Measurements from ENCODE around the gene ADGRV1. TPM values are rescaled to one million over a fixed set of nuclear protein-coding genes. Genes with fewer than 3 reads are reported as not detected.

The ADGRV1 gene
- total RNA-seq, 2 donors from 2014 or later, result 1.4 TPM; not detected in 1

DNA sequence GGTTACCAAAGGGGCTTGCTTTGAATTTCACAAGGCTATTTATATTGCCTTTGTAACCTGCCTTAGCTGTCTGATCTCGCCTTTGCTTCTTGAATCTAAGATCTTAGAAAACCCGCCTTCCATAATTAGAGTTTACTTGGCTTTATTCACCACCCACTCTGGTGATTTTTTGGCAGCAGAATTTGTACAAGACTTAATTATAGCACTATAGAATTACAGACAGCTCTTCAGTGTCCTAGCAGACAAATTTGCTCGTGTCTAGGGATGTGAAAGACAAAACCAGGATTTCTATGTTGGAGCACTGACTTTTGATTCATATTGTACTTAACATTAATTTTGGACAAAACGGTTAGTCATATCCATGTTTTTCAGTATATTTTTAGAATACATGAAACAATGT is 306.6 kb downstream of the ADGRV1 start:
- DNase-seq (ENCODE audit: low spot score) (no peak), ATAC-seq (ENCODE audit: insufficient number of reproducible peaks, low FRiP score, low read depth) (no peak)
- TF ChIP-seq, protein P1, sequence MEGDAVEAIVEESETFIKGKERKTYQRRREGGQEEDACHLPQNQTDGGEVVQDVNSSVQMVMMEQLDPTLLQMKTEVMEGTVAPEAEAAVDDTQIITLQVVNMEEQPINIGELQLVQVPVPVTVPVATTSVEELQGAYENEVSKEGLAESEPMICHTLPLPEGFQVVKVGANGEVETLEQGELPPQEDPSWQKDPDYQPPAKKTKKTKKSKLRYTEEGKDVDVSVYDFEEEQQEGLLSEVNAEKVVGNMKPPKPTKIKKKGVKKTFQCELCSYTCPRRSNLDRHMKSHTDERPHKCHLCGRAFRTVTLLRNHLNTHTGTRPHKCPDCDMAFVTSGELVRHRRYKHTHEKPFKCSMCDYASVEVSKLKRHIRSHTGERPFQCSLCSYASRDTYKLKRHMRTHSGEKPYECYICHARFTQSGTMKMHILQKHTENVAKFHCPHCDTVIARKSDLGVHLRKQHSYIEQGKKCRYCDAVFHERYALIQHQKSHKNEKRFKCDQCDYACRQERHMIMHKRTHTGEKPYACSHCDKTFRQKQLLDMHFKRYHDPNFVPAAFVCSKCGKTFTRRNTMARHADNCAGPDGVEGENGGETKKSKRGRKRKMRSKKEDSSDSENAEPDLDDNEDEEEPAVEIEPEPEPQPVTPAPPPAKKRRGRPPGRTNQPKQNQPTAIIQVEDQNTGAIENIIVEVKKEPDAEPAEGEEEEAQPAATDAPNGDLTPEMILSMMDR (IDR thresholded peaks at IDR 0.05), result no peak
- peaks cover 5 to 6% of the 10 kb centered on the region in 2 donors for H3K4me1 ChIP-seq (ENCODE audit: control insufficient read depth in 1 of 2, low read depth in 2 of 2)
- no peak overlapping the region for H3K4me3 ChIP-seq
- no peaks in the 10 kb centered on the region for H3K9me3 ChIP-seq
- H3K27ac ChIP-seq, result no peak overlapping the region
- H3K27me3 ChIP-seq (replicated peaks; ENCODE audit: insufficient read depth), result no peaks in the 10 kb centered on the region
- no peaks in the 10 kb centered on the region for H3K36me3 ChIP-seq

DNA sequence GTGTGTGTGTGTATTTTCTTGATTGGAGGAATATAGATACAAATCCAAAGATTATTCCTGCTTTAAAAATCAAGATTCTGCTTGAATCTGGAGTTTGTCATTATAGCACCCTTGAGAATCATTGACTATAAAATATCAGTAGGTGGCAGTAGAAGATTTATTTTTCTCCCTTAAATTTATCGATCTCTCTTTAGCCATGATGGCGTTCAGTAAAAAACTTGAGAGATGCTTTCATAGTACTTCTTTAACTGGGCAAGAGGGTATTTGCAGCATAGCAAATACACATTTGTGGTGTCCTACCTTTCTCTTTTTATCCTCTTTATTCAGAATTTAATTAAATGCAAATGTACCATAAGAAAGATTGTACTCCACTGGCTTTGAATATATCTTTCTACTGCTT is 307.7 kb downstream of the ADGRV1 start:
- TF ChIP-seq, protein P1 (IDR thresholded peaks at IDR 0.05), result peak; percentile 49
- Histone ChIP-seq H3K36me3 (no peaks in the 10 kb centered on the region), H3K4me1 (ENCODE audit: control insufficient read depth in 1 of 2, low read depth in 2 of 2) (peaks cover 5 to 6% of the 10 kb centered on the region in 2 donors), H3K4me3 (peak overlapping the region; percentile 47), H3K9me3 (no peaks in the 10 kb centered on the region), H3K27me3 (replicated peaks; ENCODE audit: insufficient read depth) (no peaks in the 10 kb centered on the region), H3K27ac (no peak overlapping the region)
- DNase-seq (ENCODE audit: low spot score), result no peak
- no peak for ATAC-seq (ENCODE audit: insufficient number of reproducible peaks, low FRiP score, low read depth)

DNA sequence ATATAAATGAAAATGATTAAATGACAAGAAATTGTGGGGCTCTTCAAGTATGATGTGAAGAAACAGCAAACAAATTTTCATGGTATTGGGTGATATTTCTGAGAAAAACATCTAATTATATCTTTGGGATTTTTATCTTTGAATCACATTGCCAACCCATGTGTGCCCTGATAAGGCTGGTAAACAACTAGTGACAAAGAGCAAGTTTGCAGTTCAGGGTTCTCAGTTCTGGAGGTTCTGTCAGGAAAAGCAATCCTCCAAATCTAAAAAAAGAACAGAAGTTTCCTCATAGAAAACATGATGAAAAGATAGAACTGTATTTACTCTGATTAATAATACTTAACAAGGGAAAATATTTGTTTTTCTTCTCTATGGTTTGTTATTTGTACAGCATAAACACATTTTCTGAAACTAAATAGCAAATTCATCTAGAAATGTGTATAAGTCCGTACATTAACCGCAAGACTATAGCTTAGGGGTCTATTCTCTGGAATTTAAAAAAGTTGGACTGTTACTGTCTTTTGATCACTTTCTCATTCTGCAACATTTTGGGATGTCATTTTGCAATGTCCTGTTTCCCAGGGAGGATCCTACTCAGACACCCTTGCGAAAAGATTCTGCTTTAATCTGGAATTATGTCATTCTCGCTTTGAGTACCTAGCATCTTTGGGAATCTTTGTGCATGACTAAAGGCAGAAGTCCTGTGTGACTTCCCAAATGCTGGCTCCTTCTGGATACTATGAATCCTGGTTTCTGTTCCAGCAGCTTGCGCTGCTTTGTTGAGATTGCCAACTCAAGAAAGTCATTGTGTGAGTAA is 308.5 kb downstream of the ADGRV1 start:
- Histone ChIP-seq H3K4me3 (no peak overlapping the region), H3K9me3 (no peaks in the 10 kb centered on the region), H3K4me1 (ENCODE audit: control insufficient read depth in 1 of 2, low read depth in 2 of 2) (peaks cover 5 to 14% of the 10 kb centered on the region in 2 donors), H3K27me3 (replicated peaks; ENCODE audit: insufficient read depth) (no peaks in the 10 kb centered on the region), H3K27ac (no peak overlapping the region), H3K36me3 (no peaks in the 10 kb centered on the region)
- TF ChIP-seq, protein P1 (IDR thresholded peaks at IDR 0.05), result no peak
- DNase-seq (ENCODE audit: low spot score), result no peak
- ATAC-seq (ENCODE audit: insufficient number of reproducible peaks, low FRiP score, low read depth), result no peak

DNA sequence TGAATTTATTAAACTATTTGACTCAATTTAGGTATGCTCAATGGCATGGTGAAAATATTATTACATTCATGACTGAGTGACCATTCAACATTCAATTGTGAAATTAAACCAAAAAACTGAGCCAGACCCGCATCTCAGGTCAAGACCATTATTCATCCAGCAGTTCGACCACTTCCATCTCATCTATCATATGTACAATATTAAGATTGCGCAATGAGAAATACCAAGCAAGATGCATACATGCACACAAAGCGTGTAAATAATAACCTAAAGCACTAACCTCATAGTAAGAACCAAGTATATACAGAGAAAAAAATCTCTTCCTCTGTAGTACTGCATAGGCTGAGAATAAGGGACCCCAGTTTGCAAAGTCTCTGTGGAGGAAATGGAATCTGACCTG is 310.2 kb downstream of the ADGRV1 start:
- Histone ChIP-seq H3K4me1 (ENCODE audit: control insufficient read depth in 1 of 2, low read depth in 2 of 2) (peaks cover 11 to 29% of the 10 kb centered on the region in 2 donors), H3K4me3 (no peak overlapping the region), H3K36me3 (no peaks in the 10 kb centered on the region), H3K9me3 (no peaks in the 10 kb centered on the region), H3K27me3 (replicated peaks; ENCODE audit: insufficient read depth) (no peaks in the 10 kb centered on the region), H3K27ac (no peak overlapping the region)
- no peak for DNase-seq (ENCODE audit: low spot score)
- no peak for ATAC-seq (ENCODE audit: insufficient number of reproducible peaks, low FRiP score, low read depth)
- TF ChIP-seq, protein P1 (IDR thresholded peaks at IDR 0.05), result no peak

DNA sequence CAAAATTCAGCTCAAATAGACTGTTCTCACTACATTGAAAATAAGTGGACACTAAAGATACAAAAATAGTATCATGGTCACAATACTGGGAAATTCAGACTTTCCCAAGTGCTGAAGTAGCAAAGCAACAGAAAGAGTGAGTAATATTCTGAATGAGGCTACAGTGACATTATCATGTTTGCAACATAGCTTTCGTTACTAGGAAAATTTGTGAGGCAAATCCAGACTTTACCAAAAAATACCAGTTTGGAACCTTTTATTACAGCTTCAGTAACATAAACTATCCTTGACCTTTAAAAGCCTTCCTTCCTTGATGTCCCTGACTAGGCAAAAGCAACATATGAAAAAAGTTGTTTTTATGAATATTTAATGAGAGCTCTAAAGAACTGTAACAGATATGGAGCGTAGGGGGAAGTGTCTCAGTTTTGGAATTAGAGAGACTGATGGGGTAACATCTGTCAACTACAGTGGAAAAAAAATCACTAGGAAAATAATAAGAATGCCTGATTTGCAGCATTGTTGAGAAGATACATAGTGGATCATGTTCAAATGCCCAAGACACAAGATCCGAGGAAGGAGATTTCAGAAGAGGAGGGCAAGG is 312.9 kb downstream of the ADGRV1 start:
- no peaks in the 10 kb centered on the region for H3K9me3 ChIP-seq
- no peaks in the 10 kb centered on the region for H3K27me3 ChIP-seq (replicated peaks; ENCODE audit: insufficient read depth)
- H3K27ac ChIP-seq, result no peak overlapping the region
- no peaks in the 10 kb centered on the region for H3K36me3 ChIP-seq
- H3K4me3 ChIP-seq, result no peak overlapping the region
- ATAC-seq (ENCODE audit: insufficient number of reproducible peaks, low FRiP score, low read depth) (peak; percentile 74), DNase-seq (ENCODE audit: low spot score) (no peak)
- TF ChIP-seq, protein P1 (IDR thresholded peaks at IDR 0.05), result no peak
- peaks cover 10 to 30% of the 10 kb centered on the region in 2 donors for H3K4me1 ChIP-seq (ENCODE audit: control insufficient read depth in 1 of 2, low read depth in 2 of 2)
